ENCODE data around the gene PLXNA4.

PLXNA4 gene

DNA sequence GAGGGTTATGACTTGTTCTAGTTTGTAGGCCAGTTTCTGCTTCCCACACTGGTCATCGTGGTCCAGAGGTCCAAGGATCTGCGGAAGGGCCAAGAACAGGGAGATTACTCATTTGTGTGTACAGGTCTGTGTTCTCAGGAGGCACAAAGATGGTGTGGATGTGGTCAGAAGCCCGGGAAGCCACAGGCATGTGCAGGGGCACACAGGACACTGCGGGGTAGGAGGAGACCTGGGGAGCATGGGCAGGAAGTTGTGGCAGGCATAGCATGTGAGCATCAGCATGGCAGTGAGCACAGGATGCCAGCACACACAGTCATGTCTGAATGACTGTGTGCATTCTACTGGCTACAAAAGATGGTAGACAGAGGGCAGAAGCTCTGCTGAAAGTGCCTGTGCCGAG is 445.8 kb downstream of the PLXNA4 start:
- no peak for DNase-seq

GRCh38 chr7:132125872-132126595 is 450.2 kb downstream of the PLXNA4 start:
- no peak for DNase-seq

DNA sequence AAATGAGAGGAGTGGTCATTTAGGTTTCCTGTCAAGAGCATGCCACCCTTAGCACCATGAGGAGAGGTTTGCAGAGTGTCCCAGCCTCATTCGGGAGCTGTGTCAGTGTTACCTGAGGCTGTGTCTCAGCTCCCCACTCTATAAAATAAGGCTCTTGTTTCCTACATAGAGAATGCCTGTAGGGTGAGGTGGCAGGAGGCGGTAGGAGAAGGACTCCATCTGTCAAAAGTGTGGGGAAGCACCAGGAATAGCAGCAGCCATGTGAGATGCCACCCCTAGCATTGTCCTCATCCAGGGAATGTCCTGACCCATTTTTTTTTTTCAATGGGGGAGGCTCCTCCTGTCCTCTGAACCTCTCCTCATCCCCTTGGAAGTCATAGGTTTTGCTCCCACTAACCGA is 451.2 kb downstream of the PLXNA4 start:
- no peak for DNase-seq

GRCh38 chr7:132124575-132124974 is 451.7 kb downstream of the PLXNA4 start:
- no peak for DNase-seq

DNA sequence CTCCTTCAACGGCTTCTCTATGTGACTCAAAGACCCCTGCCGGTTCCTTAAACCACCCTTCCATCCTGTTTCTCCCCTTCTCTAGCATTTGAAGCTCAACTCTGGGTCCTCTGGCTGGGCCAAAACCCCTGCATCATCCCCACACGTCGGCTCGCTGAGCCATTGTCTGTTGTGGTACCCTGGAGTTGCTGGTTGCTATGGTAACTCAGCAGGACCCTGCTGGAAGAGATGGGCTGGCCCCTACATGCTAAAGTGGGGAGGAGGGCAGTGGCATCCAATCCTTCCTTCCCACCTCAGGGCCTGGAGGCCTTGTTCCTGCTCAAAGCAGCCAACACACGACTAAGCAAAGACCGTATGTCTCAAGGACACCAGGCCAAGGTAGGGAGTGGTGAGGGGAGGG is 452.5 kb downstream of the PLXNA4 start:
- DNase-seq, result no peak

GRCh38 chr7:132122901-132123300 is 453.4 kb downstream of the PLXNA4 start:
- no peak for DNase-seq

DNA sequence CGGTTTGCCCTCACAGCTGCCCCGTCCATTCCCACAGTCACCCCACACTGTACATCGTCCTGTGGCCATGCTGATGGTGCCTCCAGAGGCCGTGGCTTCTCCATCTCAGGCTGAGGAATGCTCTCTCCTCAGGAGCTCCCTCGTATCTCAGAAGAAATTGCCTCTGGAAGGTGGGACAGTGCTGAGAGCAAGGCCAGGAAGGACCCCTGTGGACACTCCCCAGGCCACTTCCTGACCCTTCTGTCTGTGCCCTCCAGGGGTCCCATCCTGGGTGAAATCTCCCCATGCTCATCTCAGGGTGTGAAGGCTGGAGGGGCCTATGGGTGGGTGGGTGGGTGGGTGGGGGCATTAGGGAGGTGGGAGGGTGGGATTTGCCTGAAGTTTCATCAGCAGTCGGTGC is 454.3 kb downstream of the PLXNA4 start:
- DNase-seq, result no peak

DNA sequence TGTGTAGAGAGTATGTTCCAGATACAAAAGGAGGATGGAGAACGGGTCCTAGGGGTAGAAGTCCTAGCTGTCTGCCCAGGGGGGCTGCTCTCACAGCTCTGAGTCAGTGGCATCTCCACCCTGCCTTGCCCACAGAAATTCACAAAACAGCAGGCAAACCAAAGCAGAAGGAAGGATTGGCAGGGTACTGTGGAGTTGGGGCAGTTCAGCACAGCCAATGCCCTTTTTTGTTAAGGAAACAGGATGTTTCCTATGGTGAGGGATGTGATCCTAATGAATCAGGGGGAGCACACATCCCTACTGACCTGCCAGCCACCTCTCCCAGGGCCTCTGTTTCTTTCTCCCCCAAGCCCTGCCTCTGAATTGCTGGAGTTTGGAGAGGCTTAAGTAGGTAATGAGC is 457.6 kb downstream of the PLXNA4 start:
- DNase-seq, result no peak

- no peak for DNase-seq
These were observed 458.6 kb downstream of the PLXNA4 start for GRCh38 chr7:132117636-132118035.

DNA sequence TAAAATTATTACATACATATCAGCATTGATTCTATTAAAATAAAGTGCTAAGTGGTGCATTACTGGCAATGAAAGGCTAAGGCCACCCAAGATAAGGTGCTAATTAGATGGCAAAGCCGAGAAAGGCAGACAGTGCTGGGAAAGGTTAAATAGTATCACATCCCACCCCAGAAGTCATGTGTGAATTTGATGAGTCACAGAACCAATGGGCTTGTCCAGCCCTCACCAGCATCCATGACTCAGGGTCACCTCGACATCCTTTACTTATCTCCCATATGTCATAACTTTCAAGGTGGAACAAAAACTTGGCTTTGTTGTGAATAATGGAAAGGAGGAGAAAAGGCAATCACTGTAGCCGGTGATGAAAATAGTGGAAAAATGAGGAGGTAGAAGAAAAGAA is 459.1 kb downstream of the PLXNA4 start:
- DNase-seq, result no peak

DNA sequence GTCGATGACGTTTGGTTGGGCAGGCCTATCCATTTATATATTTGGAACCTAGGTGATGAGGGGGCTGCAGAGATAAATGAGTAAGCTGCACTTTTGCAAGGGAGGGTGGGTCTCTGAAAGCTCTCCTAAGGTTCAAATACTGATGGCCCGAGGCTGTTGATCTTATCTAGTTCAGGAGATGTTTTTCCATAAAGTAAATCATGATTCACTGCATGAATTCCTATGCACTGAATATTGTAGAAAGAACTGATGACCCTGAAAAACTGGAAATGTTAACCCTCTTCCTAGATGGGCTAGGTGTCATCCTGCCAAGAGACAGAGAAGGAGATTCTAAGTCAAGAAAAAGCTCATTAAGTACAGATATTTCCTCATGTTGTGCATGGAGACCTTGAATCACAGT is 459.9 kb downstream of the PLXNA4 start:
- DNase-seq, result no peak

DNA sequence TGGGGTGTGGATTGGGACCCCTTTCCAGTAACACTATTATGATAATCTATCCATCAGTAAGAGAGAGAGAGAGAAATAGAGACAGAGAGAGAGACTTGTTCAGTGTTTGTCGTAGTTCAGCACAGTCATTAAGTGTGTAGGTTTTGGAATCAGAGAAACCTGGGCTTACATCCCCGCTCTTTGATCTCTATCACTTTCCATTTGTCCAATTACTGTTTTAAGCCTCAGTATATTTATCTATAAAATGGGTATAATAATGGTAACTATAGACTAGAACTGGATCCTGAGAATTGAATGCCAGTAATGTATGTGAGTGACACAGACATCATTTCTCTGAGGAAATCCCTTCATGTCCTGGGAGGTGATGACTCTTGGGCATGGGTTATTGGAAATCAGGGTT is 460.5 kb downstream of the PLXNA4 start:
- DNase-seq, result no peak

DNA sequence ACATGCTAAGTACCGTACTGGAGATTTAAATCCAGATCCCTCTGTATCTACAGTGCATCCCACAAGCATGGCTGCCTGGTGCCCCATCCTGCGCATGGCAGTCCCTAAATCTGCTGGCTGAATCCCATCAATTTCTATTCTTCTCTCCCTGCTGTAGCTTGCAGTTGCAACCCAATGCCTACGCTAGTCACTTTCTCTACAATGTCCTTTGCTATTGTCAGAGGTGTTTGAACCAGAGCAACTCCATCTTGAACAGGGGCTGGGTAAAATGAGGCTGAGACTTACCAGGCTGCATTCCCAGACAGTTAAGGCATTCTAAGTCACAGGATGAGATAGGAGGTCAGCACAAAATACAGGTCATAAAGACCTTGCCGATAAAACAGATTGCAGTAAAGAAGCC is 461.2 kb downstream of the PLXNA4 start:
- no peak for DNase-seq

- DNase-seq, result no peak
These were observed 461.9 kb downstream of the PLXNA4 start for GRCh38 chr7:132114411-132114810.

DNA sequence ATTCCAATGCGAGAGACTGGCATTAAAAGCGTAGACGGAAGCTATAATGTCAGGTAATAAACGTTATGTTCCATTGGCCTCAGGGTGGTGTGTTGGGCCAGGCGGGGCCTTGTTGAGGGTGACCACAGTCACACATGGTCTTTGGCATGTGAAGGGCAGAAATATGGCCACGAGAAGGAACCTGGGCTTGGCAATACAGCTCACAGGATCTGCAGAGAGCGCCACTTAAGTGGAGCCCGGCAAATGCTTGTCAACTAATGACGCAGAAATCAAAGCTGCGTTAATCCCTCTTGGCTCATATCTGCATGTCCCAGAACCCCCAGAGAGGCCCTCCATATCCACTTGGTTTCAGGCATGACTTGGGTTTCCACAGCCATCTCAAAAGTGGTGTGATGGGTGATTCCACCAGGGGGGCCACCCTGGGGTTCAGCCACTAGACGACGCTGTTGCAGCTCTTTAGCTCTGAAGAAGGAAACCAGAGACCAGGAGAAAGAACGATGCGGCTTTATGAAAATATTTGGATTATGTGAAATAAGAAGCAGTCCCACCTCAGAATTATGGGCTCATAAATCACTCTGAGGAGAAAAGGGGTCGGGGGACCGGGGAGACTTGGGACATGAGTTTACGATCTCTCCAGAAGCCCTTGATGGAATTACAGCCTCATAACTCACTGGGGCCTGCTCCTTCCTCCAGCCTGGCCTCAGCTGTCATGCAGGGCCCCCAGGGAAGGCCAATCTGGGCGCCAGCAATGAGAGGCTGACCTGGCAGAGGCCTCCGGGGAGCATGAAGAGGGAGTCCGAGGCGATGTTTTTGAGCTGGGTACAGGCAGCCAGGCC is 462.5 kb downstream of the PLXNA4 start:
- DNase-seq, result no peak

DNA sequence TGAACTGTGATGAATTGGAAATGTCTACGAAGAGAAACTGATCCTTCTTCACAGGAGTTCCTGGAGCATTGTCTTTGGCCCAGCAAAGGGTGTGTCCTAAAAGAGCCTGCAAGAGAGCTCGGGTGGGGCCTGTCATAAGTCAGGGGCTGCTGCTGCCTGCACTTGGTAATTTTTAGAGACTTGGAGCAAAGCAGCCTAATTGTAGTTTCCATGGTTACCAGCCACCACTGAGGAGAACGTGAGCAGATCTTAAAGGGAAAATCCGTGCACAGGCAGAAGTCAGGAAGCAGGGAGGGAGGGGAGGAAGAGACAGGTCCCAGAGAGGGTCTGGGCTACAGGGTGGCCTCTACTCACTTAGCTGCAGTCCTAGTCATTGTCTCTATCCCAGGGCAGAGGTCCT is 463.6 kb downstream of the PLXNA4 start:
- no peak for DNase-seq

DNA sequence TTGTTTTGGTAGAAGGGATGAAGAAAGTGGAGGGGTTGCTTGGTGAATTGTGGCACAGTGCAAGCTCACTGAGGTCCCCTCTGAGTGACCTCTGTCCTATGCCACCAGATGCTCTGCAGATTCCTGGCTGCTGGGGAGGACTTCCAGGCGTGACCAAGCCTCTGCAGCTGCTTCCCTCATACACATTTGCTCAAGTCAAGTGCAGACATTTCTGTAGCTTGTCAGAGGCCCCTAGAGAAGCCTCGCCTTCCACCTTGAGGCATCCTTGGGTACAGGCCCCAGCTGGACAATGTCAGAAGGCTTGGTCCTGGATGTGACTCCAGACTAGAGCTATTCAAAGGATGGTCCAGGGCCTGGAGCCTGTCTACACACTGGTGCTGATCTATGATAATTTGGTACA is 464.2 kb downstream of the PLXNA4 start:
- no peak for DNase-seq

GRCh38 chr7:132110692-132111091 is 465.6 kb downstream of the PLXNA4 start:
- DNase-seq, result no peak

- DNase-seq, result no peak
These were observed 466.5 kb downstream of the PLXNA4 start for GRCh38 chr7:132109769-132110168.

DNA sequence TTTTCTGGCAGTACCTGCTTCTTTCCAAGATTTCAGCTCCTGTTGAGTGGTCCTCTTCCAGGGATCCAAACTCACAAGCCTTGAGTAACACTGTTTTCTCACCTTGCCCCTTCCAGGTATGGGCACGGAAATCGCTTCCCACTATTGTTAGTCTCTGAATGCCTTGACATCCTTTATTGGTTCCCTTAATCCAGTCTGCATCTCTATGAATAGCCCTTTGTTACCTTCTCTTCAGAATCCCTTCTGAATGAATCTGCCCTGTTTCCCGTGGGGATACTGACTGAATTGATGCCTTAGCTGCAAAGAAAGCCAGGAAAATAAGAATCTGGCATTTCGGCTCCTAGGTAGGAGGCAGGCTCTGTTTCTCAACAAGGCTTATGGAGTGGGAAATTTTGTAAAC is 467.7 kb downstream of the PLXNA4 start:
- DNase-seq, result no peak

DNA sequence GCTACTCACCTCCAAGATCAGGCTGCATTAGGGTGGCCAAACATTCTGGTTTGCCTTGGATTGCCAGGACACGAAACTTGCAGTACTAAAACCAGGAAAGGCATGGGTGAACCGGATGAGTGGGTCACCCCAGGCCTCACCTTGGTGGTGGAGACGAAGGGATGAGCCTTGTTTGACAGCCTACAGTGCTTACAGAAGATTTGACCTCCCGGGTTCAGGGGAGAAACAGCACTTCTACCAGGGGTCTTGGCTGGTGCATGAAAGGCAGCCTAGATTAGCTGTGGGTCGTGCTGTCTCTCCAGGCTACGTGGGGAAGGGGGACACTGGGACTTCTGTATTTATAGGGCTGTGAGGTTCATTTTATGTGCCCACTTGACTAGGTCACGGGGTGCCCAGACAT is 469.8 kb downstream of the PLXNA4 start:
- DNase-seq, result no peak

GRCh38 chr7:132105096-132105495 is 471.2 kb downstream of the PLXNA4 start:
- DNase-seq, result no peak

DNA sequence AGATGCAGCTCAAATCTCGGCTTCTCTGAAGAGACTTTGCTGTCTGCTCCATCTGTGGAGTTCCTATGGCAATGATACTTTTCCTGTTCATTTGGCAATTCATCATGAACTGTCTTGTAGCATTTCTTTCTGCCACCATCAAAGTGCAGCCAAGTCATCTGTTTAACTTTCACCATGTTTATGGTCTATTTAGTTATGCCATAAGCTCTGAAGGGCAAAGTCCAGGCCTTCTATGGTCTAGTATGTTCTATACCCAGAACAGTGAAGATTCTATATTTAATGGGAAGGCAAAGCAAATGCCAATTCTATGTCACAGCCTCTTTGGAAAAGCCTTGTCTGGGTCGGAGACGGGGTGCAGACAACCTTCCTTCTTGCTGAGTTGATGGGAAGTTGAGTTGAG is 472.6 kb downstream of the PLXNA4 start:
- no peak for DNase-seq

GRCh38 chr7:132102942-132103341 is 473.3 kb downstream of the PLXNA4 start:
- no peak for DNase-seq

DNA sequence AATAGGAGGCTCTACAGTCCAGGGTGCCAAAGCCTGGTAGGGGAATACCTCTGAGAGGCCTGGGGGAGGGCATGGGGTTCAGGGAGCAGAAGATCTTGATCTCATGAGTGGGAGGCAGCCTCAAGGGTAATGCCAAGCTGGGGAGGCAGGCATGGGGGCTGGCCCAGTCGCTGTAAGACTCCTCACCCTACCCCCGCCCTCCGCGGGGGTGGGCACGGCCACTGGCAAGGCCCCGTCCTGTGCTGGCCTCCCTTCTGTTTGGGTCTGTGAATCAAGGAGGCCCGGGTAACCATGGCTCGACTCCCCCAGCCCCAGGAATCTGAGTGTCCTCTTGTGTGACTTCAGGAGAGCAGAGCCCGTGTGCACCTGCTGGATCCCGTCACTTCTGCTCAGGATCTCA is 473.9 kb downstream of the PLXNA4 start:
- DNase-seq, result no peak
